Muscle layer of duodenum (tissue), 2 donors: ENCODE measurements around the gene PAIP2B.

ENCODE experiments used
- H3K27ac ChIP-seq: one replicate; pipeline ENCODE4 v1.7.0; 2013; ENCODE audit warnings: mild to moderate bottlenecking, low read length
- H3K27me3 ChIP-seq: one replicate; pipeline ENCODE4 v1.7.0; 2013; ENCODE audit warnings: low read depth, mild to moderate bottlenecking, control low read depth, low read length
- H3K36me3 ChIP-seq, 2 donors: one replicate each; pipeline ENCODE4 v1.7.0; 2013; ENCODE audit warnings: low read length in 2 of 2, control low read depth in 1 of 2, mild to moderate bottlenecking in 1 of 2; ENCODE audit not compliant: insufficient read depth in 2 of 2, control insufficient read depth in 1 of 2
- H3K4me1 ChIP-seq, 2 donors: one replicate each; pipeline ENCODE4 v1.7.0; 2013; ENCODE audit warnings: low read length in 2 of 2, mild to moderate bottlenecking in 2 of 2, control low read depth in 1 of 2, moderate library complexity in 1 of 2; ENCODE audit not compliant: insufficient read depth in 2 of 2, control insufficient read depth in 1 of 2
- H3K4me3 ChIP-seq, 2 donors: one replicate each; pipeline ENCODE4 v1.7.0; 2013; ENCODE audit warnings: low read length in 2 of 2, low read depth in 1 of 2, mild to moderate bottlenecking in 1 of 2
- H3K9me3 ChIP-seq, 2 donors: one replicate each; pipeline ENCODE4 v1.7.0; 2013; ENCODE audit warnings: low read length in 2 of 2, control low read depth in 1 of 2, mild to moderate bottlenecking in 1 of 2; ENCODE audit not compliant: control insufficient read depth in 1 of 2
- donor health status: healthy.

The PAIP2B gene, protein sequence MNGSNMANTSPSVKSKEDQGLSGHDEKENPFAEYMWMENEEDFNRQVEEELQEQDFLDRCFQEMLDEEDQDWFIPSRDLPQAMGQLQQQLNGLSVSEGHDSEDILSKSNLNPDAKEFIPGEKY

DNA sequence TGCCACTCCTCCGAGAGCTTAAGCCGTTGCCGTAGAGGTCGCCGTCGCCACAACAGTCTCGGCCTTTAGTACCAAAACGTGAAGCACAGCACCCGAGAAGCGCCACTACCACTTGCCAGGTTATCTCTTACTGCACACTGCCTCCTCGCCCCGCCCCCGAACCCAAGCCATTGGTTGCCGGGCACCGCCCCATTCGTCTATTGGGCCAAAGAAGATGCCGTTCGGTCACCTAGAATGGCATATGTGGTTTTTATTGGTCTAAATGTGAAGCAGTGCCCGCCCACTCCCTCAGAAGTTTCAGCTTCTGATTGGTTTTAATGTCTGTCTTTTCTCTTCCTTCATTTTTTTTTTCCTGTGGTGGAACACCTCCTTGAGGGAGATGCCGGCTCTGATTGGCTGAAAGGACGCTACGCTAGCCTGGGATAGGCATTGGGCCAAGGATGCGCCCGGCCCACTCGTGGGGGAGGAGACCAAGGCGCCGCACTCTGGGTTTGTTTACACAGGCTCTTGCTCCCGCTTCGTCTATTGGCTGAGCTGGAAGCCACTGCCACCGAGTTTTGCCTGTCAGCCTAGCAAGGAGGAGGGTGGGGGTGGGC is at the start of gene PAIP2B:
Gene PAIP2B (minus strand): TSS at position 139 of the 596 bp plus-strand sequence. CDS start 24,514 bp downstream, outside the sequence.
- Histone ChIP-seq H3K27ac (peak within 1 kb of the TSS; percentile 8), H3K9me3 (no peaks in the 10 kb centered on the region)

DNA sequence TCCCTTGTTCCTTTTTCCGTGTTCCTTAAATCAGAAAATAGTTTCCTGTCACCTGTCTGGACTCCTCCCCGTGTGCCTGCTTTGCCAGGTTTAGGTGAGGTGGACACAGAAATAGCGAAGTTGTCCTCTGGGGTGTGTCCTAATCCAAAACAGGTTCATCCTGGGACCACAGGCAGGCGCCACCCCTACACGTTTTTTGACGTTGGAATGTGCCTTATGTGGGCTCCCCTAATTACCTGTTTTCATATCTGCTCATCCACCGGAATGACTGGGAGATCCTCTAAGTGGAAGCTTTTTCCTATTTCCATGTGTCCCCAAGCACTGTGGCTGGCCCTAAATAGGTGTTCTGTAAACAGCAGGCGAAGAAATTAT is 49.0 kb upstream of the PAIP2B start:
- Histone ChIP-seq H3K9me3 (peaks cover 0 to 2% of the 10 kb centered on the region in 2 donors), H3K4me1 (peaks cover 2 to 13% of the 10 kb centered on the region in 2 donors), H3K27me3 (peaks cover 9% of the 10 kb centered on the region), H3K27ac (no peak overlapping the region), H3K36me3 (no peaks in the 10 kb centered on the region), H3K4me3 (peak overlapping the region; percentile 46 to 71)

More for the DNA sequence above, at the start of gene PAIP2B:
- no peaks in the 10 kb centered on the region for H3K27me3 ChIP-seq
- no peaks in the 10 kb centered on the region for H3K36me3 ChIP-seq
- H3K4me1 ChIP-seq, result no peaks in the 10 kb centered on the region
- peak within 1 kb of the TSS; percentile 81 to 83 for H3K4me3 ChIP-seq

DNA sequence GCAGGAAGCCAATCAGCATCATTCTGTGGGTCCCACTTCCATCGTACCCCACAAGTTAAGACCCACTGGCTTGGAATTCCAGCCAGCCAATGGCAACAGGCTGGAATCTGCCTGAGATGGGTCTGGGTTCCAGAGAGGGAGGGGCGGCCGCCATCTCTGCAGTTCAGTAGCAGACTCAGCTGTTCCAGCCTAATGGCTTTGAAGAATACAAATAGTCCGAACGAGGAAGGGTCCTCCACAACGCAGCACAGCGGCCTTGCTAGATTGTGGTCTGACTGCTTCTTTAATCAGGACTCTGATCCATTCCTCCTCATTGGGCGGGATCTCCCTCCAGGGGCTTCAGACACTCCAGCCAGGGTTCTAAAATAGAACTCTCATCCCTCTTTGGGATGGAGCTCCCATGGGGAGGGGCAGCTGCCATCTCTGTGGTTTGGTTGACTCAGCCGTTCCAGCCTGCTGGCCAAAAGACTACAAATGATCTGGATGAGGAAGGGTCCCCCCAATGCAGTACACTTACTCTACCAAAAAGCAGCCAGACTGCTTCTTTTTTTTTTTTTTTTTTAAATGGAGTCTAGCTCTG is 42.7 kb upstream of the PAIP2B start:
- Histone ChIP-seq H3K4me3 (no peak overlapping the region), H3K36me3 (no peaks in the 10 kb centered on the region), H3K27me3 (no peaks in the 10 kb centered on the region), H3K4me1 (no peaks in the 10 kb centered on the region), H3K9me3 (no peaks in the 10 kb centered on the region), H3K27ac (no peak overlapping the region)

DNA sequence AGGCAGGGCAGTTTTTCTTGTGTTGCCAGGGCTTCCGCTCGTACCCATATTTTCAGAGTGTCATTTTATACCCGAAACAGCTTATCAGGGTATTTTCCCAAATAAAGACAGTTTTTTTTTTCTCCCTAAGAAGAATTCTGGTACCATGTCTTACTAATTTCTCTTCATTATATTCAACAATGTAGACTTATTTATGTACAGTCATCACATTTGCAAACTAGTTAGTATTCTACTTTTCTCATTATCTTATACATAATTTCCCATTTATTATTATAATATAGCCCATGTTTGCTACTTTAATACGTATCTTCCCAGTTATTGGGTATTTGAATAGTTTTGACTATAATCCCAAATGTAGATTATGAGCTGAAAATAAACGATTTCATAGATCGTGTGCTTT is 36.5 kb upstream of the PAIP2B start:
- no peaks in the 10 kb centered on the region for H3K36me3 ChIP-seq
- no peaks in the 10 kb centered on the region for H3K27me3 ChIP-seq
- H3K9me3 ChIP-seq, result no peaks in the 10 kb centered on the region
- no peaks in the 10 kb centered on the region for H3K4me1 ChIP-seq
- H3K27ac ChIP-seq, result no peak overlapping the region
- H3K4me3 ChIP-seq, result no peak overlapping the region

DNA sequence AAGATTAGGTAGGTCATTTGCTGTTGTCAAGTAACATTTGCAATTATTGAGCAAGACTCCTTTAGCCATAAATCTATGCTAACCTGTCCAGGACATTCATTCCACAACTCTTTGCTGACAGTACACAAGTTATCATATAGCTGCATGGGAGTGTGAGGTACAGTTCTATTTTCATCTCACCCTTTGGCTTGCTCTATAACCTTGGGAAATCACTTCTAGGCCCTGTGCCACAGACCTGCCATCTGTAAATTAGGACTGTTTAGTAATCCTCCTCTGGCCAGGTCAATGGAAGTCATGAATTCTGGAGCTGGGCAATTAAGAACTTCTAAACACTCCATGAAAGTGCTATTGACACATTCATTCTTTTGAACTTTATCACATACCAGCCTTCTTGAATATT is 34.6 kb upstream of the PAIP2B start:
- no peaks in the 10 kb centered on the region for H3K27me3 ChIP-seq
- no peak overlapping the region for H3K4me3 ChIP-seq
- H3K4me1 ChIP-seq, result no peaks in the 10 kb centered on the region
- H3K27ac ChIP-seq, result no peak overlapping the region
- no peaks in the 10 kb centered on the region for H3K9me3 ChIP-seq
- no peaks in the 10 kb centered on the region for H3K36me3 ChIP-seq

DNA sequence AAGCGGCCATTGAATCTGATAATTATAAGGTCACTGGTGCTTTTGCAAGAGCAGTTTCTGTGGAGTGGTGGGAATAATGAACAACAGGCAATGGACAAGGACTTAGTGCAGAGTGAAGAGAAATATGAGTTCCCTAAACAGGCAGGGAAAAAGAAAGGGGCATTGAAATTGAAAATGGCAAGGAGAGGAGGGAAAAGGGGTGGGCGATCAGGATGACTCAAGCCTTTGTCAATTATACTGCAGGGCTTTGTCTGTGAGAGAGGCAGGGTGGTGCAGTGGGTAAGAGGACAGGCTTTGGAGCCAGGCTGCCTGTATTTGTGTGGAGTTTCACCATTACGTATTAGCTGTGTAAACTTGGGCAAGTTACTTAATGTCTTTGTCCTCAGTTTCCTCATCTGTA is 29.5 kb upstream of the PAIP2B start:
- Histone ChIP-seq H3K27ac (no peak overlapping the region), H3K4me1 (no peaks in the 10 kb centered on the region), H3K27me3 (no peaks in the 10 kb centered on the region), H3K9me3 (no peaks in the 10 kb centered on the region), H3K4me3 (no peak overlapping the region), H3K36me3 (no peaks in the 10 kb centered on the region)

DNA sequence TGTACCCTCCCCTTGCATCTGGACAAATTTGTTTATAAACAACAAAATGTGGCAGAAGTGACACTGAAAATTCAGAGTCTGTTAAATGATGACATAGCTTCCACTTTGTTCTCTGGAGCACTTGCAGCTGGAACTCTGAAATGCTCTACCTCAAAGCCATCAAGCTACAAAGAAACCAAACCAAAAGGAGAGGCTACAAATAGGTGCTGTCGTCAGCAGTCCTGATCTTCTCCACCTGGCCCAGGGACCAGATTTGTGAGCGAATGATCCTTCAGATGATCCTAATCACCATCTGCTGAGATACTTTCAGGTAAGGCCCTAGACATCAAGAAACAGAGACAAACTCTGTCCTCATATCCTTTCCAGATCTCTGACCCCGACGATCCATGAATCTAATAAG is 27.9 kb upstream of the PAIP2B start:
- no peaks in the 10 kb centered on the region for H3K9me3 ChIP-seq
- H3K27me3 ChIP-seq, result no peaks in the 10 kb centered on the region
- no peak overlapping the region for H3K27ac ChIP-seq
- H3K4me1 ChIP-seq, result no peaks in the 10 kb centered on the region
- no peak overlapping the region for H3K4me3 ChIP-seq
- H3K36me3 ChIP-seq, result no peaks in the 10 kb centered on the region

DNA sequence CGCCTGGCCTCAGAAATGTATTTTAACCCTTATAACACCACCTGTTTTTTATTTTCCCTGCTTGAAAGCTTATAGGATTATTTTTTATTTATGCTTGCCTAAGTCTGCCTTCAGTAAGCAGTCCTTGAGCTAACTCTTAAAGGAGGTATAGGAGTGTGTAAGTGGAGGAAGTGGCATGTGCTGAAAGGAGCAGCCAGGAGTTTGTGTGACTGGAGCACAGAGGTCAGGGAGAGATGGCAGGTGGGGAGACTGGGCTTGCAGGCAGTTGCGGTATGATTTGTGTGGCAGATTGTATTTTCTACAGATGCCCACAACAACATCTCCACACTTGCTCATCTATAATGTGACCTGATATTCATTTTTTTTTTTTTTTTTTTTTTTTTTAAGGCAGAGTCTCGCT is 27.2 kb upstream of the PAIP2B start:
- Histone ChIP-seq H3K27me3 (no peaks in the 10 kb centered on the region), H3K36me3 (no peaks in the 10 kb centered on the region)

DNA sequence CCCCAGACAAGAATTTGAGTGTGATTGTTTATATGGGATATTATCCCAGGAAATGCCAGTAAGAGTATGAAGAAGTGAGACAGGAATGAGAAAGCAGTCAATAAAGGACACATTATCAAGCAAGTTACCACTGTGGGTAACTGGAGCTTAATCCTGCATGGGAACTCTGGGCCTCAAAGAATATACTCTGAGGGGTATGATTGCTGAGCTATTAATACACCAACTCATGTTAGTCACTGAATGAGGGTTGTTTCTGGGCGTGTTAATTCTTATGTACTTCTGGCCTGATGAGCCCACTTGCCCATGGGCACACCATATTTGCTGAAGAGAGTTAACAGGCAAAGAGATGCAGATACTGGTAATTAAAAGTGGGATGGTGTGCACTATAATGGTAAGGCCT is 26.6 kb upstream of the PAIP2B start:
- Histone ChIP-seq H3K36me3 (no peaks in the 10 kb centered on the region), H3K4me1 (no peaks in the 10 kb centered on the region), H3K4me3 (no peak overlapping the region), H3K27me3 (no peaks in the 10 kb centered on the region), H3K9me3 (no peaks in the 10 kb centered on the region), H3K27ac (no peak overlapping the region)

More for the DNA sequence above, 27.2 kb upstream of the PAIP2B start:
- no peak overlapping the region for H3K27ac ChIP-seq
- H3K4me1 ChIP-seq, result no peaks in the 10 kb centered on the region
- no peak overlapping the region for H3K4me3 ChIP-seq
- no peaks in the 10 kb centered on the region for H3K9me3 ChIP-seq

DNA sequence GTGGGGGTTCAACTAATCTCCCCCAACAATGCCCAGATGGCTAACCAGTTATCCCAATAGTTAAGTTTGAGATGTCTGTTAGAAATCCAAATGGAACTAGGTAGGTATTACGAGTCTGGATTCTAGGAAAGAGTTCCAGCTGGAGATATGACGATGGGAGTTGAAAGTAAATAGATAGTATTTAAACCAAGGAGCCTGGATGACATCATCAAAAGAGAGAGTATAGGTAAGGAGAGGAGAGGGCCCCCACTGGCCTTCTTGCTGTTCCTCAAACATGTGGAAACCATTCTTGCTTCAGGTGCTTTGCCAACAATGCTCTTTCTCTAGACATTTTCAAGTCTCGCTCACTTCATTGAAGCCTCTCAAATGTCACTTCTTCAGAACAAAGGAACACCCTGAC is 26.0 kb upstream of the PAIP2B start:
- Histone ChIP-seq H3K9me3 (no peaks in the 10 kb centered on the region), H3K27me3 (no peaks in the 10 kb centered on the region), H3K27ac (no peak overlapping the region), H3K36me3 (no peaks in the 10 kb centered on the region), H3K4me1 (no peaks in the 10 kb centered on the region), H3K4me3 (no peak overlapping the region)

DNA sequence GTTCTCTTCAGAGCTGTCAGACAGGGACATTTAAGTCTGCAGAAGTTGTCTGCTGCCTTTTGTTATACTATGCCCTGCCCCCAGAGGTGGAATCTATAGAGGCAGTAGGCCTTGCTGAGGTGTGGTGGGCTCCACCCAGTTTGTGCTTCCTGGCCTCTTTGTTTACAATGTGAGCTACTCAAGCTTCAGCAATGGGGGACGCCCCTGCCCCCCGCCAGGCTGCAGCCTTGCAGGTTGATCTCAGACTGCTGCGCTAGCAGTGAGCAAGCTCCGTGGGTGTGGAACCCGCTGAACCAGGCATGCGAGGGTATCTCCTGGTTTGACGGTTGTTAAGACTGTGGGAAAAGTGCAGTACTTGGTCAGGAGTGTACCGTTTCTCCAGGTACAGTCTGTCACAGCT is 24.0 kb upstream of the PAIP2B start:
- H3K27me3 ChIP-seq, result no peaks in the 10 kb centered on the region
- no peaks in the 10 kb centered on the region for H3K36me3 ChIP-seq
- no peak overlapping the region for H3K27ac ChIP-seq
- H3K4me3 ChIP-seq, result no peak overlapping the region
- no peaks in the 10 kb centered on the region for H3K4me1 ChIP-seq
- H3K9me3 ChIP-seq, result no peaks in the 10 kb centered on the region

DNA sequence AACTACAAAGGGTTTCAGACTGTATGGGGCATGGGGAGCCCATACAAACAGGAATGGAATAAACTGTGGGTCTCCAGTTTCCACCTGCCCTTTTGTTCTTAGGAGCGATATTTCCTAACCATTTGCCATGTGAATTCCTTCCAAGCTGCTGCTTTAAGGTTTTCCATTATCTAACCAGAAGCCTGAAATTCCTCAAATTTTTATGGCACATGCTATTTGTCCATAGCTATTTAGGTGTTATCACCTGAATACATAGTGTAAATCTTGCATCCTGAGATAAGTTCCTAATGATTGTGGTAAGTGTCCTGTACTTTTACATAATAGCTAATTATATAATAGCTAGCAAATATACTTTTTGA is 17.4 kb upstream of the PAIP2B start:
- no peak overlapping the region for H3K4me3 ChIP-seq
- no peaks in the 10 kb centered on the region for H3K36me3 ChIP-seq
- H3K4me1 ChIP-seq, result peaks cover 0 to 4% of the 10 kb centered on the region in 2 donors
- no peaks in the 10 kb centered on the region for H3K27me3 ChIP-seq
- H3K27ac ChIP-seq, result no peak overlapping the region
- H3K9me3 ChIP-seq, result no peaks in the 10 kb centered on the region
